Measurements from ENCODE around the gene TBC1D21. TPM values are rescaled to one million over a fixed set of nuclear protein-coding genes. Genes with fewer than 3 reads are reported as not detected.

TBC1D21 gene
- total RNA-seq, 1 donor from 2014 or later, result not detected

DNA sequence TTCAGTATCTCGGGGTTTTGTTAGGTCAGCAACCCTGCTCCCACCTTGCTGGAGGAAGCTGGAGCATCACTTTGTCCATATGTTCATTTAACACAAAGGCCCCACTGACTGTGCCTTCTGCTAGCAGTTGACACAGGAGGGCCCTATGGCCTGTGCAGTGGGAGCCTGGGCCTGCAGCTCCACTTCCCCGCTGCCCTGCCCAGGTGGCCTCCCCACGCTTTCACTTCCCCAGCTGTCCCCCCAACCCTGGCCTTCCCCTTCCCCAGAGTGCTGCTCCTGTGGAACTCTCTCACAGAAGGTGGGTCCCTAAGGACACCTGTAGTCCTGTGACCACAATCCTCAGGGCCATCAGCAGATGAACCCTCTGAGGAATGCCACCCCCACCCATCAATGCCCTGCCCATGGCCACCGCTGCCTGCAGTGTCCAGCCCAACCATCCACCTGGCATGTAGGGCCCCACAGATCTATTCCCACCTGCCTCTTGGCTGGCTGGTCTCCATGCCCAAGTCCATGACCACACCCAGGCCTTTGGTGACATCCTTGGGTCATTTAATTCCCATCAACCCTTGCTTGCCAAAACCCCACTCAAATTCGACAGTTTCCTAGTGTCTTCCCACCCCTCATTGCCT lies 13.5 kb downstream of the TBC1D21 start:
- H3K4me1 Mint-ChIP-seq (ENCODE audit: unreplicated experiment), result peaks cover 4% of the 10 kb centered on the region
- H3K9me3 Mint-ChIP-seq (ENCODE audit: unreplicated experiment), result no peaks in the 10 kb centered on the region

GRCh38 chr15:73887481-73887880 lies 14.1 kb downstream of the TBC1D21 start:
- Mint-ChIP-seq H3K36me3 (ENCODE audit: low read depth, unreplicated experiment) (peaks cover 4% of the 10 kb centered on the region), H3K9me3 (ENCODE audit: unreplicated experiment) (no peaks in the 10 kb centered on the region), H3K27me3 (ENCODE audit: unreplicated experiment) (peaks cover 11% of the 10 kb centered on the region), H3K27ac (ENCODE audit: unreplicated experiment) (no peak overlapping the region), H3K4me1 (ENCODE audit: unreplicated experiment) (peaks cover 4% of the 10 kb centered on the region), H3K4me3 (ENCODE audit: unreplicated experiment) (peak overlapping the region; percentile 47)
- TF ChIP-seq, protein P1, sequence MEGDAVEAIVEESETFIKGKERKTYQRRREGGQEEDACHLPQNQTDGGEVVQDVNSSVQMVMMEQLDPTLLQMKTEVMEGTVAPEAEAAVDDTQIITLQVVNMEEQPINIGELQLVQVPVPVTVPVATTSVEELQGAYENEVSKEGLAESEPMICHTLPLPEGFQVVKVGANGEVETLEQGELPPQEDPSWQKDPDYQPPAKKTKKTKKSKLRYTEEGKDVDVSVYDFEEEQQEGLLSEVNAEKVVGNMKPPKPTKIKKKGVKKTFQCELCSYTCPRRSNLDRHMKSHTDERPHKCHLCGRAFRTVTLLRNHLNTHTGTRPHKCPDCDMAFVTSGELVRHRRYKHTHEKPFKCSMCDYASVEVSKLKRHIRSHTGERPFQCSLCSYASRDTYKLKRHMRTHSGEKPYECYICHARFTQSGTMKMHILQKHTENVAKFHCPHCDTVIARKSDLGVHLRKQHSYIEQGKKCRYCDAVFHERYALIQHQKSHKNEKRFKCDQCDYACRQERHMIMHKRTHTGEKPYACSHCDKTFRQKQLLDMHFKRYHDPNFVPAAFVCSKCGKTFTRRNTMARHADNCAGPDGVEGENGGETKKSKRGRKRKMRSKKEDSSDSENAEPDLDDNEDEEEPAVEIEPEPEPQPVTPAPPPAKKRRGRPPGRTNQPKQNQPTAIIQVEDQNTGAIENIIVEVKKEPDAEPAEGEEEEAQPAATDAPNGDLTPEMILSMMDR (IDR thresholded peaks at IDR 0.05; ENCODE audit: unreplicated experiment), result no peak
- no peak for DNase-seq (ENCODE audit: low spot score)

More for the DNA sequence above, 13.5 kb downstream of the TBC1D21 start:
- TF ChIP-seq, protein P1 (IDR thresholded peaks at IDR 0.05; ENCODE audit: unreplicated experiment), result no peak
- DNase-seq (ENCODE audit: low spot score), result no peak
- Mint-ChIP-seq H3K36me3 (ENCODE audit: low read depth, unreplicated experiment) (peaks cover 4% of the 10 kb centered on the region), H3K27me3 (ENCODE audit: unreplicated experiment) (peaks cover 11% of the 10 kb centered on the region), H3K27ac (ENCODE audit: unreplicated experiment) (no peak overlapping the region), H3K4me3 (ENCODE audit: unreplicated experiment) (peak overlapping the region; percentile 47)

DNA sequence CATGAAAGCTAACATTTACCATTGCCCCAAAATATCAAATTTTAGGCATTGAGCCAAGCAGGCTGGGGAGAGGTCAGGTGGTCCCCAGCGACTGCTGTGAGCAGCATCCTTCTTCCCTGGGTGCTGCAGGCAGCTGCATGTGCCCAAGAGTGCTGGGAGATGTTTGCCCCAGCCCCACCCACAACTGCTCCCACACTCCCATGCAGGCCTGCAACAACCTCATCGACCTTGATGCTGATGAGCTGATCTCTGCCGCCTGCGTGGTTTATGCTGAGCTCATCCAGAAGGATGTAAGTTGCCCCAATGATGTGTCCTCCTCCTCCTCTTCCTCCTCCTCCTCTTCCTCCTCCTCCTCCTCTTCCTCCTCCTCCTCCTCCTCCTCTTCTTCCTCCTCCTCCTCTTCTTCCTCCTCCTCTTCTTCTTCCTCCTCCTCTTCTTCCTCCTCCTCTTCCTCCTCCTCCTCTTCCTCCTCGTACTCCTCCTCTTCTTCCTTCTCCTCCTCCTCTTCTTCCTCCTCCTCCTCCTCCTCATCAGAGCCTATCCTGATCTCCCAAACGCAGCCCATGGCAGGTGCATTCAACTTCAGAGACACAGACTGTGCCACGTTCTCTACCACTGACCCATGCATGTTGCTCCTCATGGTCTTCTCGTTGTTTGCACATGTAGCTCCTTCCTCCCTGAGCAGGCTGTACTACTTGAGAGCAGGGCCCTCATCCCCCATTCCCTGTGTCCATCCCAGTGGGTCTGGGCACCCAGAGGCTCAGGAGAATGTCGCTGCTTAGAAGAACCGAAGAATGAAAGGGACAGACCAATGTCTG lies 15.1 kb downstream of the TBC1D21 start:
- no peaks in the 10 kb centered on the region for H3K9me3 Mint-ChIP-seq (ENCODE audit: unreplicated experiment)
- no peak overlapping the region for H3K27ac Mint-ChIP-seq (ENCODE audit: unreplicated experiment)
- peaks cover 11% of the 10 kb centered on the region for H3K27me3 Mint-ChIP-seq (ENCODE audit: unreplicated experiment)
- DNase-seq (ENCODE audit: low spot score), result no peak
- H3K4me1 Mint-ChIP-seq (ENCODE audit: unreplicated experiment), result peaks cover 4% of the 10 kb centered on the region
- TF ChIP-seq, protein P1 (IDR thresholded peaks at IDR 0.05; ENCODE audit: unreplicated experiment), result no peak
- H3K4me3 Mint-ChIP-seq (ENCODE audit: unreplicated experiment), result no peak overlapping the region
- H3K36me3 Mint-ChIP-seq (ENCODE audit: low read depth, unreplicated experiment), result peaks cover 10% of the 10 kb centered on the region

DNA sequence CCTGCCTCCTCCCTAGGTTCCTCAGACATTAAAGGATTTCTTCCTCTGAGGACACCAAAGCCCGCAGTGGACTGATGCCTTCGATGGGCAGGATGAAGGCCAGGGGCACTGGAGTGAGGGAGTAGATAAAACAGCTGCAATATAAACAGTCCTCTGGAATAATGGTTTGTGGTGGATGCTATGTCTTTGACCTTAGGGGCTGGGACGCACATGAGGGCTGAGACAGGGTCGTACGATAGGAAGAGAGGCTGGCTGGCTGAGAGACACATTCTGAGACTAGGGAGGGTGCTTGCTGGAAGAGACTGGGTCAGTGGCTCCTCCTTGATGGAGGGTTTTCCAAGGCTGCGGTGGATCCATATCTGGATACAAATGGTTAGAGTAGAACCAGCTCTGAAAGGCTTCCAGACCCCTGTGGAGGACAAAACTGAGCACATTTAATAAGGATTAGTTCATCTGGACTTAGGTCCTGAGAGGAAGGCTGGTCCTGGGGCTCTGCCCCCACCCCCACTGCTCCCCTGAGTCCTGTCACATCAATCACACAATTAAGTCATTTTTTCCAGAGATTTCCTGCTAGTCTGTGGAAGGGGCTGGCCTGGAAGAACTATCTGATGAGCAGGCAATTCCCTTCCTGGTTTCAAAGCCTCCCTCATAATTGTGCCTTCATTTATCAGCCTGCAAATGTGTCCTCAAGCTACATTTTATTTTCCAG lies 15.8 kb downstream of the TBC1D21 start:
- peak overlapping the region; percentile 1 for H3K4me3 Mint-ChIP-seq (ENCODE audit: unreplicated experiment)
- H3K4me1 Mint-ChIP-seq (ENCODE audit: unreplicated experiment), result peaks cover 4% of the 10 kb centered on the region
- H3K27ac Mint-ChIP-seq (ENCODE audit: unreplicated experiment), result no peak overlapping the region
- H3K36me3 Mint-ChIP-seq (ENCODE audit: low read depth, unreplicated experiment), result peaks cover 10% of the 10 kb centered on the region
- H3K27me3 Mint-ChIP-seq (ENCODE audit: unreplicated experiment), result peaks cover 11% of the 10 kb centered on the region
- DNase-seq (ENCODE audit: low spot score), result no peak
- TF ChIP-seq, protein P1 (IDR thresholded peaks at IDR 0.05; ENCODE audit: unreplicated experiment), result no peak
- H3K9me3 Mint-ChIP-seq (ENCODE audit: unreplicated experiment), result no peaks in the 10 kb centered on the region

Data from endothelial cell (in vitro differentiated cells).